WTC11 (cell line): ENCODE measurements around the gene STXBP1. TPM values are rescaled to one million over a fixed set of nuclear protein-coding genes. Genes with fewer than 3 reads are reported as not detected.
A peak's percentile ranks its signal among the peaks of the same experiment; 100 is the strongest.

Experiments
- ATAC-seq: fragments of 200-7000 bp; cut with Tn5 transposase; 2 replicates; pipeline ENCODE4 v1.10.0; 2021; ENCODE audit warnings: mild to moderate bottlenecking, moderate library complexity
- CTCF ChIA-PET: fragments of 300-600 bp; sonication (Branson Sonifier 250); formaldehyde crosslinking; loops from one replicate; lab custom pipeline; 2021; ENCODE audit warnings: antibody characterized with exemption; lab: Charles Lee
- POLR2A ChIA-PET: fragments of 350-600 bp; sonication (Branson Sonifier 250); formaldehyde crosslinking; loops from one replicate; lab custom pipeline; 2021; ENCODE audit warnings: antibody characterized with exemption; lab: Charles Lee
- DNase-seq: peaks from one replicate; pipeline ENCODE4 v3.0.0; 2021; ENCODE audit warnings: low spot score
- H3K27ac Mint-ChIP-seq: 2 replicates; pipeline ENCODE4 v1.8.0; 2021; ENCODE audit warnings: mixed read lengths
- H3K27me3 Mint-ChIP-seq: 2 replicates; pipeline ENCODE4 v1.8.0; 2021; ENCODE audit warnings: low read depth, mild to moderate bottlenecking, moderate library complexity, mixed read lengths
- H3K36me3 Mint-ChIP-seq: 2 replicates; pipeline ENCODE4 v1.8.0; 2021; ENCODE audit warnings: mixed read lengths
- H3K4me1 Mint-ChIP-seq: 2 replicates; pipeline ENCODE4 v1.8.0; 2022; ENCODE audit warnings: mixed read lengths
- H3K4me3 Mint-ChIP-seq: 2 replicates; pipeline ENCODE4 v1.8.0; 2021; ENCODE audit warnings: mild to moderate bottlenecking, moderate library complexity, mixed read lengths
- H3K9me3 Mint-ChIP-seq: 2 replicates; pipeline ENCODE4 v1.8.0; 2021; ENCODE audit warnings: mixed read lengths
- ATF1 ChIP-seq: sonication (generic); formaldehyde crosslinking; IDR thresholded peaks from 2 replicates; pipeline ENCODE4 v1.8.1; 2023; ENCODE audit warnings: mild to moderate bottlenecking, moderate library complexity, missing genetic modification reagents
- ATF2 ChIP-seq: sonication (generic); formaldehyde crosslinking; IDR thresholded peaks from 2 replicates; pipeline ENCODE4 v1.8.1; 2022; ENCODE audit warnings: low read depth, missing genetic modification reagents, borderline replicate concordance
- ATF3 ChIP-seq: sonication (generic); formaldehyde crosslinking; conservative IDR thresholded peaks from 2 replicates; pipeline ENCODE4 v1.8.1; 2022; ENCODE audit warnings: mild to moderate bottlenecking, missing genetic modification reagents
- E2F4 ChIP-seq: sonication (generic); formaldehyde crosslinking; IDR thresholded peaks from 2 replicates; pipeline ENCODE4 v1.8.1; 2022; ENCODE audit warnings: low read depth, mild to moderate bottlenecking, moderate library complexity, missing genetic modification reagents, borderline replicate concordance
- ESRRA ChIP-seq: sonication (generic); formaldehyde crosslinking; IDR thresholded peaks from 2 replicates; pipeline ENCODE4 v1.8.1; 2022; ENCODE audit warnings: mild to moderate bottlenecking, missing genetic modification reagents, borderline replicate concordance
- ETV6 ChIP-seq: sonication (generic); formaldehyde crosslinking; IDR thresholded peaks from 2 replicates; pipeline ENCODE4 v1.8.1; 2022; ENCODE audit warnings: mild to moderate bottlenecking, missing genetic modification reagents
- FOXK1 ChIP-seq: sonication (generic); formaldehyde crosslinking; IDR thresholded peaks from 2 replicates; pipeline ENCODE4 v1.8.0; 2022; ENCODE audit warnings: mild to moderate bottlenecking, moderate library complexity, missing genetic modification reagents
- IRF2 ChIP-seq: sonication (generic); formaldehyde crosslinking; IDR thresholded peaks from 2 replicates; pipeline ENCODE4 v1.8.0; 2022; ENCODE audit warnings: low read depth, missing genetic modification reagents, borderline replicate concordance
- KAT7 ChIP-seq: sonication (generic); formaldehyde crosslinking; IDR thresholded peaks from 2 replicates; pipeline ENCODE4 v1.8.1; 2023; ENCODE audit warnings: missing genetic modification reagents, mild to moderate bottlenecking, borderline replicate concordance
- MYBL2 ChIP-seq: sonication (generic); formaldehyde crosslinking; IDR thresholded peaks from 2 replicates; pipeline ENCODE4 v1.8.1; 2023; ENCODE audit warnings: mild to moderate bottlenecking, moderate library complexity, missing genetic modification reagents
- NFE2L1 ChIP-seq: sonication (generic); formaldehyde crosslinking; IDR thresholded peaks from 2 replicates; pipeline ENCODE4 v1.8.1; 2023; ENCODE audit warnings: missing genetic modification reagents
- NFYB ChIP-seq: sonication (generic); formaldehyde crosslinking; conservative IDR thresholded peaks from 2 replicates; pipeline ENCODE4 v1.8.0; 2022; ENCODE audit warnings: low read depth, missing genetic modification reagents
- SMAD3 ChIP-seq: sonication (generic); formaldehyde crosslinking; IDR thresholded peaks from 2 replicates; pipeline ENCODE4 v1.8.0; 2022; ENCODE audit warnings: missing genetic modification reagents, mild to moderate bottlenecking, borderline replicate concordance
- TP53 ChIP-seq: sonication (generic); formaldehyde crosslinking; IDR thresholded peaks from 2 replicates; pipeline ENCODE4 v1.8.1; 2023; ENCODE audit warnings: mild to moderate bottlenecking, missing genetic modification reagents
- ZNF232 ChIP-seq: sonication (generic); formaldehyde crosslinking; IDR thresholded peaks from 2 replicates; pipeline ENCODE4 v1.8.0; 2022; ENCODE audit warnings: mild to moderate bottlenecking, missing genetic modification reagents
- ZNF281 ChIP-seq: sonication (generic); formaldehyde crosslinking; IDR thresholded peaks from 2 replicates; pipeline ENCODE4 v1.8.0; 2023; ENCODE audit warnings: mild to moderate bottlenecking, missing genetic modification reagents
- ZNF416 ChIP-seq: fragments of 250-450 bp; sonication (Bioruptor Pico); IDR thresholded peaks from 2 replicates; pipeline ENCODE4 v1.9.0; 2021; ENCODE audit warnings: mild to moderate bottlenecking, inconsistent platforms
- ZNF423 ChIP-seq: fragments of 250-450 bp; sonication (Bioruptor Pico); IDR thresholded peaks from 2 replicates; pipeline ENCODE4 v2.1.2; 2022; ENCODE audit warnings: mild to moderate bottlenecking, moderate library complexity
- ZNF425 ChIP-seq: fragments of 250-450 bp; sonication (Bioruptor Pico); conservative IDR thresholded peaks from 2 replicates; pipeline ENCODE4 v1.9.0; 2021; ENCODE audit warnings: mild to moderate bottlenecking
- total RNA-seq: library from RNA; stranded (reverse); gene quantifications from 3 replicates; pipeline ENCODE4 v1.2.3, GENCODE V29; 2021
- TF ChIP-seq, protein P1 (sequence below): sonication (generic); formaldehyde crosslinking; IDR thresholded peaks from 2 replicates; pipeline ENCODE4 v1.8.0; 2023; ENCODE audit warnings: missing genetic modification reagents
- TF ChIP-seq, protein P2 (sequence below): sonication (generic); formaldehyde crosslinking; IDR thresholded peaks from 2 replicates; pipeline ENCODE4 v1.8.1; 2022; ENCODE audit warnings: mild to moderate bottlenecking, missing genetic modification reagents, moderate library complexity, borderline replicate concordance

Gene STXBP1
- total RNA-seq, 1 experiment from 2014 or later: 37.1 TPM

- no peaks in the 10 kb centered on the region for H3K4me1 Mint-ChIP-seq
- no peak overlapping the region for H3K4me3 Mint-ChIP-seq
- DNase-seq: no peak
- no peaks in the 10 kb centered on the region for H3K27me3 Mint-ChIP-seq
- no peak for ATAC-seq
- TF ChIP-seq E2F4 (CRISPR knock-in tag): no peak
- TF ChIP-seq IRF2 (CRISPR knock-in tag): no peak
- TF ChIP-seq ZNF416 (CRISPR knock-in tag): no peak
- no peak overlapping the region for H3K27ac Mint-ChIP-seq
- H3K36me3 Mint-ChIP-seq: peaks cover 27% of the 10 kb centered on the region; the same call in 1 of the 2 replicates
- POLR2A ChIA-PET: no interaction called here
- no peaks in the 10 kb centered on the region for H3K9me3 Mint-ChIP-seq
- CTCF ChIA-PET: interaction anchor here (0.5 to 1.0 kb wide), 2 partner anchors 55 to 219 kb away, joined by 3 to 4 read pairs; partner anchors contain the start of gene TOR2A
Observed at GRCh38 chr9:127679506-127679905, 67.4 kb downstream of the STXBP1 start.

DNA sequence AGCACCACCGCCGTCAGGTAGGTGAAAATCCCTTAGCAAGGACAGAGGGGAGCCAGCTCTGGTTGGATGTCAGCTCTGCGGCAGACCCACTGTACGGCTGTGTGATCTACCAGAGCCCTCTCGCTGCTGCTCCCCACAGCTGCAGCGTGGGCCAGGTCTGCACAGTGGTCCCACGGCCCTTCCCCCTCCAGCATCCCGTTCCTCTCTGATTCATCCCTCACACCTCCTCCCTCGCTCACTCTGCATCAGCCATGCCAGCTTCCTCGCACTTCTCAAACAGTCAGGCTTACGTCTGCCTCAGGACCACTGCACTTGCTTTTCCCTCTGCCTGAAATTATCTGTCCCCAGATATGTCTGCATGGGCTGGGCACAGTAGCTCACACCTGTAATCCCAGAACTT is 68.1 kb downstream of the STXBP1 start:
- no peak for ATAC-seq
- CTCF ChIA-PET: interaction anchor here (1.0 kb wide), 1 partner anchor 55 kb away, joined by 3 read pairs; the partner anchor contains the start of gene TOR2A
- no peak overlapping the region for H3K4me3 Mint-ChIP-seq
- peak overlapping the region; percentile 6; the same call in 1 of the 2 replicates for H3K27ac Mint-ChIP-seq
- no peaks in the 10 kb centered on the region for H3K27me3 Mint-ChIP-seq
- no peak for TF ChIP-seq FOXK1 (CRISPR knock-in tag)
- no peak for TF ChIP-seq SMAD3 (CRISPR knock-in tag)
- TF ChIP-seq ATF3: no peak
- no peak for TF ChIP-seq E2F4 (CRISPR knock-in tag)
- no peak for TF ChIP-seq ATF2 (CRISPR knock-in tag)
- no peak for TF ChIP-seq NFYB (CRISPR knock-in tag)
- H3K4me1 Mint-ChIP-seq: no peaks in the 10 kb centered on the region
- H3K36me3 Mint-ChIP-seq: peaks cover 27% of the 10 kb centered on the region; the same call in 1 of the 2 replicates
- no peaks in the 10 kb centered on the region for H3K9me3 Mint-ChIP-seq
- POLR2A ChIA-PET: no interaction called here
- no peak for DNase-seq

- ATAC-seq (no peak), DNase-seq (no peak)
- no peak overlapping the region for H3K27ac Mint-ChIP-seq
- ChIA-PET CTCF (no interaction called here), POLR2A (no interaction called here)
- H3K36me3 Mint-ChIP-seq: peaks cover 27% of the 10 kb centered on the region; the same call in 1 of the 2 replicates
- no peak overlapping the region for H3K4me3 Mint-ChIP-seq
- no peaks in the 10 kb centered on the region for H3K4me1 Mint-ChIP-seq
- no peaks in the 10 kb centered on the region for H3K9me3 Mint-ChIP-seq
- no peaks in the 10 kb centered on the region for H3K27me3 Mint-ChIP-seq
- TF ChIP-seq, protein P1, sequence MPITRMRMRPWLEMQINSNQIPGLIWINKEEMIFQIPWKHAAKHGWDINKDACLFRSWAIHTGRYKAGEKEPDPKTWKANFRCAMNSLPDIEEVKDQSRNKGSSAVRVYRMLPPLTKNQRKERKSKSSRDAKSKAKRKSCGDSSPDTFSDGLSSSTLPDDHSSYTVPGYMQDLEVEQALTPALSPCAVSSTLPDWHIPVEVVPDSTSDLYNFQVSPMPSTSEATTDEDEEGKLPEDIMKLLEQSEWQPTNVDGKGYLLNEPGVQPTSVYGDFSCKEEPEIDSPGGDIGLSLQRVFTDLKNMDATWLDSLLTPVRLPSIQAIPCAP: no peak
- TF ChIP-seq ZNF423 (CRISPR knock-in tag): no peak
- TF ChIP-seq MYBL2 (CRISPR knock-in tag): no peak
- no peak for TF ChIP-seq ATF1 (CRISPR knock-in tag)
- no peak for TF ChIP-seq ZNF425 (CRISPR knock-in tag)
- TF ChIP-seq ZNF281 (CRISPR knock-in tag): no peak
- TF ChIP-seq KAT7 (CRISPR knock-in tag): no peak
- no peak for TF ChIP-seq ESRRA (CRISPR knock-in tag)
- TF ChIP-seq ETV6 (CRISPR knock-in tag): no peak
- TF ChIP-seq TP53 (CRISPR knock-in tag): no peak
- no peak for TF ChIP-seq ZNF232 (CRISPR knock-in tag)
- TF ChIP-seq NFE2L1 (CRISPR knock-in tag): no peak
- TF ChIP-seq, protein P2, sequence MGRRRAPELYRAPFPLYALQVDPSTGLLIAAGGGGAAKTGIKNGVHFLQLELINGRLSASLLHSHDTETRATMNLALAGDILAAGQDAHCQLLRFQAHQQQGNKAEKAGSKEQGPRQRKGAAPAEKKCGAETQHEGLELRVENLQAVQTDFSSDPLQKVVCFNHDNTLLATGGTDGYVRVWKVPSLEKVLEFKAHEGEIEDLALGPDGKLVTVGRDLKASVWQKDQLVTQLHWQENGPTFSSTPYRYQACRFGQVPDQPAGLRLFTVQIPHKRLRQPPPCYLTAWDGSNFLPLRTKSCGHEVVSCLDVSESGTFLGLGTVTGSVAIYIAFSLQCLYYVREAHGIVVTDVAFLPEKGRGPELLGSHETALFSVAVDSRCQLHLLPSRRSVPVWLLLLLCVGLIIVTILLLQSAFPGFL (CRISPR knock-in tag): no peak
Observed at GRCh38 chr9:127680846-127681245, 68.8 kb downstream of the STXBP1 start.
